ENCODE results near the gene OLIG1.

The OLIG1 gene

GRCh38 chr21:33105088-33105487 lies 35.1 kb downstream of the OLIG1 start:
- DNase-seq: no peak

- DNase-seq: no peak
Observed at GRCh38 chr21:33108228-33108627, 38.3 kb downstream of the OLIG1 start.

GRCh38 chr21:33109574-33110339 lies 39.8 kb downstream of the OLIG1 start:
- no peak for DNase-seq

- no peak for DNase-seq
Observed at GRCh38 chr21:33110340-33110715, 40.4 kb downstream of the OLIG1 start.

GRCh38 chr21:33111577-33111976 lies 41.6 kb downstream of the OLIG1 start:
- no peak for DNase-seq

- DNase-seq: no peak
Observed at GRCh38 chr21:33112151-33112550, 42.2 kb downstream of the OLIG1 start.

GRCh38 chr21:33112681-33113080 lies 42.7 kb downstream of the OLIG1 start:
- DNase-seq: no peak

- no peak for DNase-seq
Observed at GRCh38 chr21:33113131-33113530, 43.2 kb downstream of the OLIG1 start.

GRCh38 chr21:33114276-33114675 lies 44.3 kb downstream of the OLIG1 start:
- no peak for DNase-seq

- DNase-seq: no peak
Observed at GRCh38 chr21:33115631-33116510, 45.9 kb downstream of the OLIG1 start.

GRCh38 chr21:33116676-33117075 lies 46.7 kb downstream of the OLIG1 start:
- DNase-seq: no peak

GRCh38 chr21:33117101-33117888 lies 47.4 kb downstream of the OLIG1 start:
- no peak for DNase-seq
